NCI-H2227 treated with DMSO at 0.1 percent for 48 hours (cell line): ENCODE results near the gene NXPH1.
A peak's percentile ranks its signal among the peaks of the same experiment; 100 is the strongest.

ENCODE experiments used
- DNase-seq: peaks from one replicate; lab custom pipeline; 2025; lab: John Stamatoyannopoulos, UW

NXPH1 gene

GRCh38 chr7:8436965-8437364, 3.6 kb downstream of the NXPH1 start:
- DNase-seq, result no peak

GRCh38 chr7:8437606-8438005, 4.2 kb downstream of the NXPH1 start:
- DNase-seq, result no peak

GRCh38 chr7:8440670-8441069, 7.3 kb downstream of the NXPH1 start:
- no peak for DNase-seq

GRCh38 chr7:8441106-8441965, 7.9 kb downstream of the NXPH1 start:
- DNase-seq, result peak; percentile 46

GRCh38 chr7:8442051-8442813, 8.8 kb downstream of the NXPH1 start:
- DNase-seq, result peak; percentile 61

GRCh38 chr7:8442814-8443304, 9.4 kb downstream of the NXPH1 start:
- peak; percentile 67 for DNase-seq

GRCh38 chr7:8443576-8444467, 10.4 kb downstream of the NXPH1 start:
- DNase-seq, result peak; percentile 77

- peak; percentile 41 for DNase-seq
These were observed 11.0 kb downstream of the NXPH1 start for GRCh38 chr7:8444468-8444769.

- no peak for DNase-seq
These were observed 20.1 kb downstream of the NXPH1 start for GRCh38 chr7:8453535-8453934.

GRCh38 chr7:8455426-8455825, 22.0 kb downstream of the NXPH1 start:
- no peak for DNase-seq

- no peak for DNase-seq
These were observed 28.9 kb downstream of the NXPH1 start for GRCh38 chr7:8462309-8462708.

GRCh38 chr7:8465338-8465737, 31.9 kb downstream of the NXPH1 start:
- DNase-seq, result no peak

GRCh38 chr7:8480527-8480926, 47.1 kb downstream of the NXPH1 start:
- peak; percentile 80 for DNase-seq

- no peak for DNase-seq
These were observed 47.7 kb downstream of the NXPH1 start for GRCh38 chr7:8481096-8481495.

GRCh38 chr7:8481752-8482446, 48.5 kb downstream of the NXPH1 start:
- peak; percentile 2 for DNase-seq

GRCh38 chr7:8490391-8491045, 57.1 kb downstream of the NXPH1 start:
- DNase-seq, result no peak

GRCh38 chr7:8491106-8491505, 57.7 kb downstream of the NXPH1 start:
- DNase-seq, result no peak

GRCh38 chr7:8491544-8492489, 58.4 kb downstream of the NXPH1 start:
- DNase-seq, result peak; percentile 42

- DNase-seq, result no peak
These were observed 65.7 kb downstream of the NXPH1 start for GRCh38 chr7:8499128-8499527.

GRCh38 chr7:8500286-8500685, 66.9 kb downstream of the NXPH1 start:
- no peak for DNase-seq
